Transverse colon (tissue), 4 donors: Measurements from ENCODE around the gene AKAP13. TPM values are rescaled to one million over a fixed set of nuclear protein-coding genes. Genes with fewer than 3 reads are reported as not detected.
A peak's percentile ranks its signal among the peaks of the same experiment; 100 is the strongest.

Source experiments
- DNase-seq: peaks from one replicate; pipeline ENCODE4 v3.0.0-alpha.2; 2019
- H3K27ac ChIP-seq, 4 donors: fragments of 200-600 bp; sonication (generic); 2 replicates each; pipeline ENCODE4 v1.5.1; 2016 to 2018; ENCODE audit warnings: inconsistent platforms in 4 of 4
- H3K27me3 ChIP-seq: fragments of 200-600 bp; sonication (generic); 2 replicates; pipeline ENCODE4 v1.5.1; 2017; ENCODE audit warnings: inconsistent platforms
- H3K36me3 ChIP-seq, 4 donors: fragments of 200-600 bp; sonication (generic); 2 replicates each; pipeline ENCODE4 v1.5.1; 2017 to 2019; ENCODE audit warnings: inconsistent platforms in 4 of 4
- H3K4me1 ChIP-seq, 4 donors: fragments of 200-600 bp; sonication (generic); 2 replicates each; pipeline ENCODE4 v1.5.1; 2017 to 2020; ENCODE audit warnings: inconsistent platforms in 4 of 4
- H3K4me3 ChIP-seq, 4 donors: fragments of 200-600 bp; sonication (generic); 1 replicate in 1 of 4; 2 replicates in 3 of 4; pipeline versions ENCODE4 v1.5.1 to v1.6.1; 2017 to 2019; ENCODE audit warnings: inconsistent platforms in 4 of 4
- H3K9me3 ChIP-seq, 2 donors: fragments of 200-600 bp; sonication (generic); 2 replicates each; pipeline ENCODE4 v1.5.1; 2017 to 2019; ENCODE audit warnings: inconsistent platforms in 2 of 2
- EP300 ChIP-seq: sonication (generic); formaldehyde crosslinking; IDR thresholded peaks from one replicate; pipeline ENCODE4 v1.6.1; 2017; ENCODE audit warnings: antibody characterized with exemption, low read depth
- POLR2A ChIP-seq: fragments of 450-650 bp; IDR thresholded peaks from one replicate; pipeline ENCODE4 v1.6.1; 2016; ENCODE audit warnings: antibody characterized with exemption, mild to moderate bottlenecking, moderate library complexity
- POLR2AphosphoS5 ChIP-seq, 3 donors: sonication (generic); formaldehyde crosslinking; IDR thresholded peaks; one replicate each; pipeline ENCODE4 v1.6.1; 2016; ENCODE audit warnings: antibody characterized with exemption in 3 of 3
- WGBS, 2 donors: methylation state at CpG; one replicate each; pipeline ENCODE4 v1.1.5; 2018; ENCODE audit warnings: low coverage in 1 of 2; 5-methylcytosine and 5-hydroxymethylcytosine counted together
- in situ Hi-C, 4 donors: fragments of 200-750 bp; cut with MboI; loops; one replicate each; pipeline versions ENCODE4 v1.15.0 to v1.15.1; 2017; ENCODE audit warnings: low sequenced_read_pairs in 3 of 4, low pct_ligation_motif_present in 1 of 4, low pct_unique_long_range_greater_than_20kb in 1 of 4
- intact Hi-C: fragments of 100-400 bp; cut with DNase I; formaldehyde crosslinking; loops from one replicate; pipeline ENCODE4 v1.15.1; 2023; ENCODE audit warnings: low total_unique reads
- total RNA-seq, 4 donors: library from RNA; depleted of rRNA; stranded (reverse); fragments of >200 nt; gene quantifications; one replicate each; pipeline ENCODE4 v1.1.0, GENCODE V29; 2016
- TF ChIP-seq, protein P1 (sequence below), 5 experiments: fragments of 200-600 bp in 3 of 5; fragments of 450-650 bp in 2 of 5; sonication (generic) in 3 of 5; IDR thresholded peaks; 1 replicate in 2 of 5; 2 replicates in 3 of 5; pipeline ENCODE4 v1.5.1; 2016 to 2017; ENCODE audit warnings: antibody characterized with exemption in 5 of 5, inconsistent platforms in 3 of 5, mild to moderate bottlenecking in 2 of 5, moderate library complexity in 1 of 5

AKAP13 gene
- total RNA-seq, 4 donors from 2014 or later: 206 to 291 (median 214) TPM

DNA sequence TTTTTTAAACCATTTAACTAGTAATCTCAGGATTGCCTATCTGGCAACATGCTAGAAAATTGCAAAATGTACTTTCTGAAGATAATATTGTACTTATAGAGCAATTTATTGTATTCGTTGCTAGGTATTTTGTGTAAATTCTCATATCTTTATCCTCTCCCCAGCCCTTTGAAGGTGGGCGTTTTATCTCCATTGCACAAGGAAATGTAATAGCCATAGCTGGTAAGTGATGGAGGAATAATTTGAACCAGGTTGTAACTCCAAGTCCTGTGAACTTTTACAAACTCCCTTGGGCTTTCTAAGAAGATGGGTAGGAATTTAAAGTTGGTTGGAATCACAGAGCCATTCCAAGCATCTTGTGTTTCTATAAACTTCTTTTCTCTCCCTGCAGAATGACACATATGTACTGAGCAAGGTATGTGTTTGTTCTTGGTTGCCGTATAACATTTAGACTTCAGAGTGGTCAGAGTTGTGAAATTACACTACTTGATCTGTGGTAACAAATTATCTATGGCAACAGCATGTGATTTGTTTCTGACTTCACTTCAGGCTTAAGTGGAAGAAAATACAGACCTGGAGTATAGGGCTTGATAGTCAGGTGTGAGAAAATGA, 170.9 kb downstream of the AKAP13 start:
- intact Hi-C loops: no loop called here
- WGBS, 2 donors: 55 to 60% methylated on average over 2 to 3 of the region's 3 CpGs
- H3K4me1 ChIP-seq: peaks cover 0 to 22% (median 0%) of the 10 kb centered on the region in 4 donors
- H3K27ac ChIP-seq: no peak overlapping the region
- no peak overlapping the region for H3K4me3 ChIP-seq
- TF ChIP-seq POLR2A (no peak), EP300 (no peak), POLR2AphosphoS5 (IDR thresholded peaks at IDR 0.05) (no peak)
- TF ChIP-seq, protein P1, sequence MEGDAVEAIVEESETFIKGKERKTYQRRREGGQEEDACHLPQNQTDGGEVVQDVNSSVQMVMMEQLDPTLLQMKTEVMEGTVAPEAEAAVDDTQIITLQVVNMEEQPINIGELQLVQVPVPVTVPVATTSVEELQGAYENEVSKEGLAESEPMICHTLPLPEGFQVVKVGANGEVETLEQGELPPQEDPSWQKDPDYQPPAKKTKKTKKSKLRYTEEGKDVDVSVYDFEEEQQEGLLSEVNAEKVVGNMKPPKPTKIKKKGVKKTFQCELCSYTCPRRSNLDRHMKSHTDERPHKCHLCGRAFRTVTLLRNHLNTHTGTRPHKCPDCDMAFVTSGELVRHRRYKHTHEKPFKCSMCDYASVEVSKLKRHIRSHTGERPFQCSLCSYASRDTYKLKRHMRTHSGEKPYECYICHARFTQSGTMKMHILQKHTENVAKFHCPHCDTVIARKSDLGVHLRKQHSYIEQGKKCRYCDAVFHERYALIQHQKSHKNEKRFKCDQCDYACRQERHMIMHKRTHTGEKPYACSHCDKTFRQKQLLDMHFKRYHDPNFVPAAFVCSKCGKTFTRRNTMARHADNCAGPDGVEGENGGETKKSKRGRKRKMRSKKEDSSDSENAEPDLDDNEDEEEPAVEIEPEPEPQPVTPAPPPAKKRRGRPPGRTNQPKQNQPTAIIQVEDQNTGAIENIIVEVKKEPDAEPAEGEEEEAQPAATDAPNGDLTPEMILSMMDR (IDR thresholded peaks at IDR 0.05): no peak
- H3K36me3 ChIP-seq: no peaks in the 10 kb centered on the region
- H3K9me3 ChIP-seq: no peaks in the 10 kb centered on the region
- H3K27me3 ChIP-seq: no peaks in the 10 kb centered on the region
- in situ Hi-C loops: no loop called here
- no peak for DNase-seq

DNA sequence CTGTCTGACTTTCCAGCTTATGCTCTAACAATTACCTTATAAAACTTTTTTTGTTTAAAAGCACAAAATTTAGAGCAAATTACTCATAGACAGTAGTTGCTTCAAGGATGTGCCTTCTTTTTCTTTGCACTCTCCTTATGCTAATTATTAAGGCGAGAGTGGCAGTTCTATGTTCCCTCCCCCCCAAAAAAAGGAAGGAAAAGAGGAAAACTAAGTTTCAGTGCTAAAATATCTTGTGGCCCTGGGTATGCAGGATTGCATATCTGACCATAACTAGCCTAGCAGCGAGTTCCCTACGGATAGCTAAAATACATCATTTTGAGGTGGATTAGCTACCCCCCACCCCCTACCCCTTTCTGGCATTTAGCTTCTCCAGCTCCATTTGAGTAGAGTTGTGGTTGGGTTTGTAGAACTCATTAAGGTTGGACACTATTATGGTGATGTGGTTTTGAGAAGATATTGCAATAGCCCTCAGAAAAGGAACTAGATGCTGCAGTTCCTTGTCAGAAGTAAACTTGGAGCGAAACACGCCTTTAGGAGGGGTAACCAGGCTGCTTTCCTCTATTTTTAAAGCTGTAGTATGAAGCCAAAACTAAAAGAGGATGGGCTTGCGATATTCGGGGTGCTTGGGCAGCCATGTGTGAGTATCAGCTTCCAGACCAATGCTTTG, 174.6 kb downstream of the AKAP13 start:
- Histone ChIP-seq H3K4me3 (no peak overlapping the region), H3K36me3 (no peaks in the 10 kb centered on the region), H3K4me1 (peaks cover 0 to 15% (median 0%) of the 10 kb centered on the region in 4 donors), H3K27ac (peak overlapping the region in 3 of 4 donors; percentile 4 to 27 (median 16)), H3K27me3 (no peaks in the 10 kb centered on the region), H3K9me3 (no peaks in the 10 kb centered on the region)
- in situ Hi-C loops (no loop called here), intact Hi-C loops (no loop called here)
- DNase-seq: no peak
- WGBS, 2 donors: 71 to 87% methylated on average over 7 of the region's 7 CpGs
- no peak for TF ChIP-seq POLR2AphosphoS5 (IDR thresholded peaks at IDR 0.05)
- TF ChIP-seq EP300: no peak
- no peak for TF ChIP-seq POLR2A
- TF ChIP-seq, protein P1 (IDR thresholded peaks at IDR 0.05): no peak

DNA sequence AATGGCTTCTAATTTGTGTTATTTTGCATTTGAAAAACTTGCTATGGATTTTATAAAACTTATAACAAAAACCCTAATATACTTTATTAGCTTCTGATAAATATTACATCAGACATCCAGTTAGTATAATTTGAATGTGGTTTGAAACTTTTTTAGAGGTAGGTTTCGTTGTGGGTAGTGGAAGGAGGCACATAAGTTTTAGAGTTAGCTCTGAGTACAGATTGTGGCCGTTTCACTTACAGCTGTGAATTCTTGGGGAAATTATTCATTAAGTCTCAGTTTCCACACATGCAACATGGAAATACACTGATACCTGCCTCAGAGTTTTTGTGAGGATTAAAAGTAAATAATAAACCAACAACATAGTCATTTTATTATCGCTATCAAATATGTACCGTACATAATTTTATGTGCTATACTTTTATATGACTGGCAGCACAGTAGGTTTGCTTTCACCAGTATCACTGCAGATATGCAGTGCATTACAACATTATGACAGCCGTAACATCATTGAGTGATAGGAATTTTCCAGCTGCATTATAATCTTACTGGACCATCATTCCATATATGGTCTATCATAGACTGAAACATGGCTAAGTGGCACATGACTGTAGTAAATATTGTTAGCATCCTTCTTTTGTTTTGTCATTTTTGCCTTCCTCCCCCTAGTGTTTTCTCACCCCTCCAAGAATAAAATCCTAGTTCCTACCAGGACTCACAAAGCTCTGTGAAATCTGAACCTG, 175.6 kb downstream of the AKAP13 start:
- Histone ChIP-seq H3K4me1 (peaks cover 0 to 15% (median 0%) of the 10 kb centered on the region in 4 donors), H3K27me3 (no peaks in the 10 kb centered on the region), H3K4me3 (no peak overlapping the region), H3K27ac (peak overlapping the region in 1 of 4 donors; percentile 16), H3K9me3 (no peaks in the 10 kb centered on the region), H3K36me3 (no peaks in the 10 kb centered on the region)
- intact Hi-C loops: no loop called here
- TF ChIP-seq, protein P1 (IDR thresholded peaks at IDR 0.05): no peak
- no peak for TF ChIP-seq EP300
- no peak for TF ChIP-seq POLR2AphosphoS5 (IDR thresholded peaks at IDR 0.05)
- no peak for TF ChIP-seq POLR2A
- in situ Hi-C loops: no loop called here
- no peak for DNase-seq
- 72 to 74% methylated on average over 5 of the region's 5 CpGs for whole genome bisulfite sequencing, 2 donors

DNA sequence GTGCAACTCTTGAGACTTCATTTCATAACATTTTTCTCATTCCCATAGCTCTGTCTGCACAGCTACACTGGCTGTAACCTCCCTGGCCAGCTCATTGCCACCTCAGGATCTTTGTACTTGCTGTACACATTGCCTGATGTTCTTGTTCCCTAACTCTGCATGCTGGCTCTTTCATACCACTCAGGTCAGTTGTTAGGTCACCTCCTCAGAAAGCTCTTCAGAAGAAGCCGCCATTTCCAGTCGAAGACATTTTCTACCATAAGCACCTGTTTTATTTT, 176.2 kb downstream of the AKAP13 start:
- no peak for DNase-seq
- Histone ChIP-seq H3K27me3 (no peaks in the 10 kb centered on the region), H3K4me1 (peaks cover 0 to 15% (median 0%) of the 10 kb centered on the region in 4 donors), H3K4me3 (no peak overlapping the region), H3K27ac (no peak overlapping the region), H3K9me3 (no peaks in the 10 kb centered on the region), H3K36me3 (no peaks in the 10 kb centered on the region)
- in situ Hi-C loops (no loop called here), intact Hi-C loops (no loop called here)
- no peak for TF ChIP-seq EP300
- TF ChIP-seq POLR2A: no peak
- no peak for TF ChIP-seq POLR2AphosphoS5 (IDR thresholded peaks at IDR 0.05)
- TF ChIP-seq, protein P1 (IDR thresholded peaks at IDR 0.05): no peak
- whole genome bisulfite sequencing, 2 donors: 96 to 97% methylated on average over 2 of the region's 2 CpGs
